Calu3 (cell line): Measurements from ENCODE around the gene DIP2B. TPM values are rescaled to one million over a fixed set of nuclear protein-coding genes. Genes with fewer than 3 reads are reported as not detected.

Experiments used
- BruUV-seq: library from RNA; stranded (reverse); fragments of 400-500 nt; replicated peaks from 2 replicates; lab custom pipeline; 2021; lab: Mats Ljungman, UMichigan
- CTCF ChIA-PET: fragments of 300-600 bp; sonication (Branson Sonifier 250); formaldehyde crosslinking; loops from one replicate; lab custom pipeline; 2022; ENCODE audit warnings: antibody characterized with exemption; lab: Charles Lee
- DNase-seq: peaks from one replicate; pipeline ENCODE4 v3.0.0; 2022
- H3K27ac Mint-ChIP-seq: one replicate; pipeline ENCODE4 v1.8.0; 2022; ENCODE audit warnings: mixed read lengths; ENCODE audit not compliant: unreplicated experiment
- H3K27me3 Mint-ChIP-seq: one replicate; pipeline ENCODE4 v1.8.0; 2022; ENCODE audit warnings: mixed read lengths; ENCODE audit not compliant: unreplicated experiment
- H3K36me3 Mint-ChIP-seq: one replicate; pipeline ENCODE4 v1.8.0; 2022; ENCODE audit warnings: mild to moderate bottlenecking, moderate library complexity, mixed read lengths; ENCODE audit not compliant: insufficient read depth, unreplicated experiment
- H3K4me1 Mint-ChIP-seq: one replicate; pipeline ENCODE4 v1.8.0; 2022; ENCODE audit warnings: mild to moderate bottlenecking, low read depth, mixed read lengths; ENCODE audit not compliant: unreplicated experiment
- H3K4me3 Mint-ChIP-seq: one replicate; pipeline ENCODE4 v1.8.0; 2022; ENCODE audit warnings: mild to moderate bottlenecking, low read depth, moderate library complexity, mixed read lengths; ENCODE audit not compliant: unreplicated experiment
- H3K9me3 Mint-ChIP-seq: one replicate; pipeline ENCODE4 v1.8.0; 2022; ENCODE audit warnings: low read depth, mixed read lengths; ENCODE audit not compliant: unreplicated experiment
- intact Hi-C: fragments of 100-400 bp; cut with micrococcal nuclease; formaldehyde crosslinking; loops from one replicate; pipeline ENCODE4 v1.10.0; 2022; ENCODE audit not compliant: unreplicated experiment
- total RNA-seq: library from RNA; stranded (reverse); gene quantifications from 2 replicates; pipeline ENCODE4 v1.2.3, GENCODE V29; 2022
- TF ChIP-seq, protein P1 (sequence below): fragments of 200-600 bp; IDR thresholded peaks from one replicate; pipeline ENCODE4 v1.8.0; 2022; ENCODE audit warnings: antibody characterized with exemption; ENCODE audit not compliant: unreplicated experiment

Gene DIP2B
- total RNA-seq, 1 experiment from 2014 or later = 22.8 TPM

DNA sequence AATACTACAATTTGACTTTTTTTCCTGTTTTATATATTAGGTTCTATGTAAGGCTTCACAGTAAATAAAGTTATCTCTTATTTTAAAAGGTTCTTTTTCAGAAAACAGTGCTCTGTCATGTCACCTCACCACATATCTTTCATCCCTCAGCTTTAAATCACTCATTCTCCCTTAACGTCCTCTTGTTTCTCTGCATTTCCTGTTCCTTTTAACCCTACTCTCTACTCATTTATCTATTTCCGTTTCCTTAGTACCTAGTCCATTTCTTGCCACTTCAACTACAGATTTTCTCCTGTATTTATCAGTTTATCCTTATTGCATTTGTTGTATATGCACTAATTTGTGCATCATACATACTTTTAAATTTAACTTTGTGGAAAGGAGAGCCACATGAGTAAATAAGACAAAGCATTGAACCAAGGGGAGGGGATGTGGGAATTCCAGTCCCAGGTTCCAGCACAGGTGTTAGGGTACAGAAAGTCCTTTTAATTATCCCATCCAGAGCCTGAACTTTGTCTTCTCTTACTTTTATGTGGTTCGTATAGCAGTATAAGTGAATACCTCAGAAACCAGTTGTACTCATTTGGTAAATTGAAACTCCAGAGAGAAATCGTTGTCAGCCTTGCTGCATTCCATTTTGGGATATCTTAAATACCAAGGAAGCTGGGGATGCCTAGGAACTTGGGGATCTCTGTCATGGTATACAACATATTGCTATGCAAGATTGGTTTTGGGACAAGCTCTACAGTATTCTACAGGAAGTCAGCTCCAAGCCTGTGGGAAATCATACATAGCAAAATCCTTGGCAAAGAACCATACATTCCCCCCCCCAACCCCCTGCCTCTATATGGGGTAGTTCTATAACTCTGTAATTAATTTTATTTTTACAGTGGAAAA is 120.5 kb downstream of the DIP2B start:
- TF ChIP-seq, protein P1, sequence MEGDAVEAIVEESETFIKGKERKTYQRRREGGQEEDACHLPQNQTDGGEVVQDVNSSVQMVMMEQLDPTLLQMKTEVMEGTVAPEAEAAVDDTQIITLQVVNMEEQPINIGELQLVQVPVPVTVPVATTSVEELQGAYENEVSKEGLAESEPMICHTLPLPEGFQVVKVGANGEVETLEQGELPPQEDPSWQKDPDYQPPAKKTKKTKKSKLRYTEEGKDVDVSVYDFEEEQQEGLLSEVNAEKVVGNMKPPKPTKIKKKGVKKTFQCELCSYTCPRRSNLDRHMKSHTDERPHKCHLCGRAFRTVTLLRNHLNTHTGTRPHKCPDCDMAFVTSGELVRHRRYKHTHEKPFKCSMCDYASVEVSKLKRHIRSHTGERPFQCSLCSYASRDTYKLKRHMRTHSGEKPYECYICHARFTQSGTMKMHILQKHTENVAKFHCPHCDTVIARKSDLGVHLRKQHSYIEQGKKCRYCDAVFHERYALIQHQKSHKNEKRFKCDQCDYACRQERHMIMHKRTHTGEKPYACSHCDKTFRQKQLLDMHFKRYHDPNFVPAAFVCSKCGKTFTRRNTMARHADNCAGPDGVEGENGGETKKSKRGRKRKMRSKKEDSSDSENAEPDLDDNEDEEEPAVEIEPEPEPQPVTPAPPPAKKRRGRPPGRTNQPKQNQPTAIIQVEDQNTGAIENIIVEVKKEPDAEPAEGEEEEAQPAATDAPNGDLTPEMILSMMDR = no peak
- no peaks in the 10 kb centered on the region for H3K27me3 Mint-ChIP-seq
- H3K36me3 Mint-ChIP-seq = peaks cover 27% of the 10 kb centered on the region
- CTCF ChIA-PET = no interaction called here
- DNase-seq = no peak
- H3K4me1 Mint-ChIP-seq = peaks cover 16% of the 10 kb centered on the region
- H3K9me3 Mint-ChIP-seq = no peaks in the 10 kb centered on the region
- no peak overlapping the region for H3K4me3 Mint-ChIP-seq
- intact Hi-C loops = no loop called here
- peak overlapping the region; percentile 2 for H3K27ac Mint-ChIP-seq
- no TSS peak for BruUV-seq

DNA sequence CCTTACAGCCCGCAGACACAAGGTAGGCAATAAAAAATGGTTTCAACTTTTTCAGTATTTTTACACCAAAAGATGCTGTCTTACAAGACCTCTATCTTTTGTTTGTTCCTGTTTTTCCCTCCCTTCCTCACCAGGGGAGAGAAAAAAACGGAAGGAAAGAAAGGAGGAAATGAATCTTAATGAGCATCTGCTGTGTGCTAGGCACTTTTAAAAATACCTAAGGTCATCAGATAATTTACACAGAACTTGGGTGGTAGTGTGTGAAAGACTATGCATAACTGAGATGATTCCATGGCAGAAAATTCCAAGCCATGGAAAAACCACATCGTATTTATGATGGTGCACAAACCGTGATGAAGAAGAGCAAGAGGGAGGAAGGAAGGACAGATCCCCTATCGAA is 121.2 kb downstream of the DIP2B start:
- intact Hi-C loops = no loop called here
- no peak overlapping the region for H3K4me3 Mint-ChIP-seq
- CTCF ChIA-PET = no interaction called here
- TF ChIP-seq, protein P1 = no peak
- H3K36me3 Mint-ChIP-seq = peaks cover 28% of the 10 kb centered on the region
- H3K27ac Mint-ChIP-seq = no peak overlapping the region
- no peaks in the 10 kb centered on the region for H3K27me3 Mint-ChIP-seq
- peaks cover 9% of the 10 kb centered on the region for H3K4me1 Mint-ChIP-seq
- H3K9me3 Mint-ChIP-seq = no peaks in the 10 kb centered on the region
- DNase-seq = no peak
- no TSS peak for BruUV-seq

DNA sequence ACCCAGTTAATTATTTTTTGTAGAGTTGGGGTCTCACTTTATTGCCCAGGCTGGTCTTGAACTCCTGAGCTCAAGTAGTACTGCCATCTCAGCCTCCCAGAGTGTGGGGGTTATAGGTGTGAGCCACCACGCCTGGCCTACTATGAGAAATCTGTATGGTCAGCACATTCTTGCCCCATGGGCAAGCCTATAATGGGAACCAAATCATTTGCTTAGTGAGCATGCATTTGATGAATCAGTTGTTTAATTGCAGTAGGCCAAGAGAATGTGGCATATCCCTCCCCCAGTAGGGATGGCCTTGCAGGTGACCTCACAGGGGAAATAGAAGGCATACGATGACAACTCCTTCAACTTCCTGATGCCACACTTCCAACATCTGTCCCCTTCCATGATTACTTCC is 122.7 kb downstream of the DIP2B start:
- no peak for DNase-seq

DNA sequence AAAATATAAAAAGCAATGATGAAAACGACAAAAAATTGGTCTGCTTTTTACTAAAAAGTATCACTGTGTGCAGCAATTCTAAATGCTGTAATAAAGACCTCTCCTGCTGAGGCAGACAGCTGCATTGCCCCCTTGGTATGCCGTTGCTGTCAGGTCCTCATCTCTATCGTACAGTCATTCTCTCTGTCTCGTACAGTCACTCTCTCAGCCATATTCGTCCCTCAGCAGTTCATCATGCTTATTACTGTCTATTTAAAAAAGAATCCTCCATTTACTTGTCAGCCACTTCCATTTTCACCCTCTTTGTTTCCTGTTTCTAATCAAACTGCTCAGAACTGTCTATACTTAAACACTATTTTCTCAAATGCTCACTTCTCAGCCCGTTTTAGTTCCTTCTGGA is 123.6 kb downstream of the DIP2B start:
- no TSS peak for BruUV-seq
- no peaks in the 10 kb centered on the region for H3K9me3 Mint-ChIP-seq
- intact Hi-C loops = no loop called here
- H3K4me3 Mint-ChIP-seq = no peak overlapping the region
- H3K36me3 Mint-ChIP-seq = peaks cover 32% of the 10 kb centered on the region
- TF ChIP-seq, protein P1 = no peak
- CTCF ChIA-PET = no interaction called here
- no peaks in the 10 kb centered on the region for H3K4me1 Mint-ChIP-seq
- DNase-seq = no peak
- H3K27me3 Mint-ChIP-seq = no peaks in the 10 kb centered on the region
- H3K27ac Mint-ChIP-seq = no peak overlapping the region

More for the DNA sequence above, 122.7 kb downstream of the DIP2B start:
- H3K9me3 Mint-ChIP-seq = no peaks in the 10 kb centered on the region
- H3K4me3 Mint-ChIP-seq = no peak overlapping the region
- no peak overlapping the region for H3K27ac Mint-ChIP-seq
- CTCF ChIA-PET = interaction anchor here (0.6 kb wide), 1 partner anchor 152 kb away, joined by 3 read pairs; no protein-coding TSS in a partner anchor
- BruUV-seq = no TSS peak
- intact Hi-C loops = no loop called here
- no peaks in the 10 kb centered on the region for H3K4me1 Mint-ChIP-seq
- H3K36me3 Mint-ChIP-seq = peaks cover 32% of the 10 kb centered on the region
- TF ChIP-seq, protein P1 = no peak
- no peaks in the 10 kb centered on the region for H3K27me3 Mint-ChIP-seq
